ENCODE data around the gene RAET1E. TPM values are rescaled to one million over a fixed set of nuclear protein-coding genes. Genes with fewer than 3 reads are reported as not detected.

The RAET1E gene
- total RNA-seq, 1 experiment from 2014 or later: not detected

DNA sequence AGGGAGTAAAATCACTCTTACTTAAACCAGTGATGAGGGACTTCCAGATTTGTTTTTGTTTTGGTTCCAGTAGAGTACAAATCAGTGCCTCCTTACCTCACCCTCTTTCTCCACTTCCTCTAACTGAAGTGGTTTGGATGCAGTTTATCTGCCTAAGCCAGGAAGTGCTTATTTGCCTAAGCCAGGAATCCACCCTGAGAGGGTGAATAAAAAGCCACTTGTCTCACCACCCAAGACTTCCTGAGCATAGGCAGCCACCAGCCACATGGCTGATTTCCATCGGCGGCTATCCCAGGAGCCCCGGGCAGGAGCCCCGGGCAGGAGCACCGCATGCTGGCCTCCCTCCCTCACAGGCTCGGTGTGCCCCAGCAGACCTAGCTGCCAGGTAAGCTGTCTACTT, 45.7 kb downstream of the RAET1E start:
- H3K27me3 ChIP-seq (ENCODE audit: insufficient read depth, low read length): no peaks in the 10 kb centered on the region
- no peak overlapping the region for H3K14ac ChIP-seq (ENCODE audit: insufficient read depth, low read length)
- H3K23me2 ChIP-seq (ENCODE audit: insufficient read length, low read depth, low read length, poor library complexity, severe bottlenecking): no peaks in the 10 kb centered on the region
- H3K79me1 ChIP-seq (ENCODE audit: insufficient read depth, low read depth, low read length, poor library complexity, severe bottlenecking): no peaks in the 10 kb centered on the region
- H3K4ac ChIP-seq (ENCODE audit: low read depth, low read length): no peak overlapping the region
- H4K5ac ChIP-seq (ENCODE audit: insufficient read length, low read depth, low read length): no peak overlapping the region
- no peaks in the 10 kb centered on the region; the same call in 1 of the 2 replicates for H3K4me1 ChIP-seq (ENCODE audit: insufficient read depth, low read length)
- no peak overlapping the region for H3K18ac ChIP-seq (ENCODE audit: insufficient read length, low read depth, low read length)
- no peaks in the 10 kb centered on the region for H4K20me1 ChIP-seq (ENCODE audit: control insufficient read depth, insufficient read depth, insufficient read length)
- H3K9ac ChIP-seq (ENCODE audit: extremely low read depth, insufficient read length, low read length): no peak overlapping the region
- H3K4me2 ChIP-seq (ENCODE audit: insufficient read depth, insufficient read length, low read length): no peak overlapping the region
- no CpG with 5 or more reads among the region's 6 CpGs for WGBS (ENCODE audit: extremely low coverage, insufficient read length, low lambda C conversion rate)
- no peak overlapping the region for H3T11ph ChIP-seq (ENCODE audit: low read length)
- H2BK120ac ChIP-seq (ENCODE audit: low read depth, low read length, poor library complexity, severe bottlenecking): no peak overlapping the region
- no peak overlapping the region for H4K91ac ChIP-seq (ENCODE audit: insufficient read length, low read depth, low read length)
- H4K8ac ChIP-seq (replicated peaks; ENCODE audit: insufficient read length, low read depth, low read length): no peak overlapping the region
- no peak overlapping the region for H3K56ac ChIP-seq (ENCODE audit: insufficient read length, low read depth, low read length)
- no peak overlapping the region for H3K27ac ChIP-seq (ENCODE audit: insufficient read length, low read depth, low read length)
- Mint-ChIP-seq H3K27me3 (ENCODE audit: low read depth) (no peaks in the 10 kb centered on the region), H3K36me3 (ENCODE audit: insufficient read depth in 1 of 3, low read depth in 3 of 3) (no peaks in the 10 kb centered on the region), H3K4me3 (no peak overlapping the region), H3K9me3 (no peaks in the 10 kb centered on the region), H3K27ac (no peak overlapping the region), H3K4me1 (peaks cover 20 to 23% of the 10 kb centered on the region in 2 experiments)
- H3K79me2 ChIP-seq (ENCODE audit: insufficient read depth, low read length): no peaks in the 10 kb centered on the region
- H2BK20ac ChIP-seq (ENCODE audit: low read depth, low read length, poor library complexity, severe bottlenecking): no peak overlapping the region
- no peak overlapping the region for H2AFZ ChIP-seq (ENCODE audit: low read length)
- DNase-seq: no peak
- H2BK5ac ChIP-seq (ENCODE audit: insufficient read length, low read length): no peak overlapping the region
- TF ChIP-seq, protein P1, sequence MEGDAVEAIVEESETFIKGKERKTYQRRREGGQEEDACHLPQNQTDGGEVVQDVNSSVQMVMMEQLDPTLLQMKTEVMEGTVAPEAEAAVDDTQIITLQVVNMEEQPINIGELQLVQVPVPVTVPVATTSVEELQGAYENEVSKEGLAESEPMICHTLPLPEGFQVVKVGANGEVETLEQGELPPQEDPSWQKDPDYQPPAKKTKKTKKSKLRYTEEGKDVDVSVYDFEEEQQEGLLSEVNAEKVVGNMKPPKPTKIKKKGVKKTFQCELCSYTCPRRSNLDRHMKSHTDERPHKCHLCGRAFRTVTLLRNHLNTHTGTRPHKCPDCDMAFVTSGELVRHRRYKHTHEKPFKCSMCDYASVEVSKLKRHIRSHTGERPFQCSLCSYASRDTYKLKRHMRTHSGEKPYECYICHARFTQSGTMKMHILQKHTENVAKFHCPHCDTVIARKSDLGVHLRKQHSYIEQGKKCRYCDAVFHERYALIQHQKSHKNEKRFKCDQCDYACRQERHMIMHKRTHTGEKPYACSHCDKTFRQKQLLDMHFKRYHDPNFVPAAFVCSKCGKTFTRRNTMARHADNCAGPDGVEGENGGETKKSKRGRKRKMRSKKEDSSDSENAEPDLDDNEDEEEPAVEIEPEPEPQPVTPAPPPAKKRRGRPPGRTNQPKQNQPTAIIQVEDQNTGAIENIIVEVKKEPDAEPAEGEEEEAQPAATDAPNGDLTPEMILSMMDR (conservative IDR thresholded peaks at IDR 0.05): no peak
- no peak overlapping the region for H2BK12ac ChIP-seq (ENCODE audit: insufficient read length, low read depth, low read length)
- no peak overlapping the region for H2BK15ac ChIP-seq (ENCODE audit: low read depth, low read length)
- no peaks in the 10 kb centered on the region for H3K9me3 ChIP-seq (ENCODE audit: control insufficient read depth, low read depth, low read length)
- H3K23ac ChIP-seq (ENCODE audit: insufficient read length, low read depth, low read length): no peak overlapping the region
- no peak overlapping the region for H2AK5ac ChIP-seq (ENCODE audit: insufficient read length, low read length)
